T-helper 2 cell treated with Interferon-gamma antibody and Interleukin-4, amounts not matched to agents 100 ng/mL and 5 ng/mL, for 36 hours (primary cell): ENCODE measurements around the gene FXYD1. TPM values are rescaled to one million over a fixed set of nuclear protein-coding genes. Genes with fewer than 3 reads are reported as not detected.
"Not testable (repeated sequence)": the region's sequence is repeated elsewhere in the genome, so short reads cannot be mapped to it uniquely, and the experiment has no call there.

Experiments
- intact Hi-C: fragments of 100-400 bp; cut with micrococcal nuclease; formaldehyde crosslinking; loops from one replicate; pipeline ENCODE4 v1.15.1; 2023
- total RNA-seq: library from RNA; stranded (reverse); gene quantifications from 2 replicates; pipeline ENCODE4 v1.2.3, GENCODE V29; 2022

The FXYD1 gene
- total RNA-seq, 1 donor from 2014 or later, result 0.70 TPM

DNA sequence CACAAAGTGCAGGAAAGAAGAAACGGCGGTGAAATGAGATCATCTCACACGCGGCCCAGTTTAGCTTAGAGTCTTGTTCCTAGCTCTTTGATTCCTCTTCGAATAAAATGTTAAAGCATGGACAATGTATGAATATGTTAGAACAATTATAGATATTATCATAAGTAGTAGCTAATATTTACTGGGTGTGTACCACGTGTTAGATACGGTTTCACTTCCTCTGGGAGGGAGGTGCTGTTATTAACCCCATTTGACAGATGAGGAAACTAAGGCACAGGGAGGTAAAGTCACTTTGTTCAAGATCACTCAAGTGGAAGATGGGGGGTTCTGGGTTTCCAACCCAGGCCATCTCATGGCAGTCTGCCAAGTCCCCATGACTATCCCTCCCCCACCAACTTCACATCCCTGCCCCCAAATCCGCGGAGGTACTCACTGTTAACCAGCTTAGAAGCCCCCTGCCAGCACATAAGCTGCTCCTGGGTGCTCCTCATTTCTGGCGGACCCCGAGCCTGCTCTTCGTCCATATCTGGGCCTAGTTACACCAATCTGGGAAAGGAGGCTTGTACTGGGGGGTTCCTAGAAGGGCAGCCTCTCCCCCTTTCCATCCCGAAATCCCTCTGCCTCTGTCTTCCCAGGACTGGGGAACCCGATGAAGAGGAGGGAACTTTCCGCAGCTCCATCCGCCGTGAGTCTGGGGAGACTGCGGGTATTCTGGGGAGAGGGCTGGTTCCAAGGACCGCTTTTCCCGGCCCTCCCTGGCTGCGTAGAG is 3.4 kb downstream of the FXYD1 start:
- intact Hi-C loops, result loop anchor here (1.0 to 2.0 kb wide), 4 partner anchors 12 to 127 kb away; partner anchors contain the start of gene FXYD5

DNA sequence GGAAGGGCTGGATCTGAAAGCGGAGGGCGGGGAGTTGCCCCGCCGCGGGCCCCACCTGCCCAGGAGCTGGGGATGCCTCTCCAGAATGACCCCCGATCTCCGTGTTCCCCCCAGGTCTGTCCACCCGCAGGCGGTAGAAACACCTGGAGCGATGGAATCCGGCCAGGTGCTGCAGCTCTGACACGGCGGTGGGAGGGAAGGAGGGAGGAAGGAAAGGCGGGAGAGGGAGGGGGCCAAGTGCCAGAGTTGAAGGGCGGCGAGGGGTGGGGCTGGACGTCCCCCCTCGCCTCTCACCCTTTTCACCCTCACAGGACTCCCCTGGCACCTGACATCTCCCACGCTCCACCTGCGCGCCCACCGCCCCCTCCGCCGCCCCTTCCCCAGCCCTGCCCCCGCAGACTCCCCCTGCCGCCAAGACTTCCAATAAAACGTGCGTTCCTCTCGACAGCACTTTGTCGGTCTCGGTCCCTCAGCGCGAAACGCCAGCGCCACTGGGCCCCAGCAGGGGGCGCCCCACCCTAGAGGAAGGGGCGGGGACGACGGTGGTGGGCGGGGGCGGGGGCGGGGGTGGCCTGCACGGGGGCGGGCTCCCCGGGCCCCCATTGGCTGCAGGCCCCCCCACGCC is 4.1 kb downstream of the FXYD1 start:
- intact Hi-C loops, result no loop called here

GRCh38 chr19:35143231-35143715 is 4.6 kb downstream of the FXYD1 start, which contains the start of gene FXYD7:
TSS of gene FXYD7 (plus strand) at chr19:35143255. CDS start at chr19:35143334, 79 bp downstream.
- intact Hi-C loops, result no loop called here

DNA sequence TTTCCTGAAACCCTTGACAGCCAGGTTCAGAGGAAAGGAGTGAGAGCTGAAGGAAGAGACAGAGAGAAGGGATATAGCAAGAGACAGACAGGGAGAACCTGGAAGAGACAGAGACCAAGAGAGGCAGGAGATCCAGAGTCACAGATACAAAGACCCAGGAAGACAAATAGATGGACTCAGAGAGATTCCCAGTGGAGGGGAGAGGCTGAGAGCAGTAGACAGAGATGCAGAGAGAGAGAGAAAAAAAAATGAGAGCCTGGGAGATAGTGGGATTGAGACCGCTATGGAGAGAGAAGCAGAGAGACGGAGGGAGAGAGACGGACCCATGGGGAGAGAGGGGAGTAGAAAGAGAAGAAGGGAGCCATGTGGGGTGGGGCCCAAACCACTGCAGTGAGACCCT is 5.2 kb downstream of the FXYD1 start:
- intact Hi-C loops, result no loop called here

DNA sequence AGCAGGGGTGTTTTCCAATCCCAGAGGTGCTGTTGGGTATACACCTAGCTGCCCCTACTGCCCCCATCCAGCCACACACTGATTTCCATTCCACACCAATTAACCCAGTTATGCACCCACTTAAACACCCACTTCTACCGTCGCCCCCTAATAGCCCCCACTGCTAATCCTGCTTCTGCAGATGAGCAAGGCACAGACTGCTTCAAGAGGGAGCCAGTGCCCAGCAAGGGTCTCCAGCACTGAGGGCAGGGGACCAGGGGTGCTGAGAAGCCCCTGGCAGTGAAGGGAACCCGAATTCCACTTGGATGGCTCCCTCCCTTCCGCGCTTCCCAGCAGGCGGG is 5.6 kb downstream of the FXYD1 start:
- intact Hi-C loops, result no loop called here

DNA sequence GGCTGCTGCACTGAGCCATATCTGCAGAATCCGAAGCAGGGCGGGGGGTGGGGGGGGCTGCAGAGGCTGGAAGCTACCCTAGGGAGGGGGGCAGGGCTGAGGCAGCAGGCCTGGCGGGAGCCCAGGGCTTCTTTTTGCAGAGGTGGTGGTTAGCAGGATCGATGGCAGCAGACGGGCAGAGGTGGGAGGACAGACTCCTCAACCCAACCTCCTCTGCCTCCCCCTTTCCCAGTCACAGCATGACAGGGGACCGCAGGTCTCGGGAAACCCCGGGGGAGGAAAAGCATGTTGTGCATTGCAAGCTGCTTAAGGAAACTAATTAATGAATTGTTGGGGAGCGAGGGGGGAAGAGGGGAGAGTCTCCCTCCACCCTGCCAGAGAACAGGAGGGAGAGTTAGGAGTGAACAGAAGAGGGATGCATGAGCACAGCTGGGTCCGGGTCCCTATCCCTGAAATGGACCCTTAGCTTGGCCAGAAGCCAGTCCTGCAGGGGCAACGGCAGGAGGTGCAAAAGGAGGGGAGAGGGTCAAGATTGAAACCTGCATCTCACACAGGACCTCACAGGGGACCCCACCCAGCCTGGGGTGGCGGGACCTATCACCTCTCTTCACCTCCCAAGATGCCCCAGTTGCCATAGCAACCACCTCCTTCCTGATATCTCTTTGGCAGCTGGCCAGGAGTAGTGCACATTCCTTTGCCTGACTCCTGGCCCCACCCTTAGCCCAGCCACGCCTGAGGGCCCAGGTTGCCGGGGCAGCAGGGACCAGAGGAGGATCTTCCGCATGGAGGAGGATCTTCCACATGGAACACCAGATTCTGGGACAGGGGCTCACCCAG is 6.2 kb downstream of the FXYD1 start:
- intact Hi-C loops, result no loop called here

GRCh38 chr19:35146746-35147459 is 8.3 kb downstream of the FXYD1 start:
- intact Hi-C loops, result no loop called here

GRCh38 chr19:35149463-35149862 is 10.8 kb downstream of the FXYD1 start:
- intact Hi-C loops, result no loop called here

DNA sequence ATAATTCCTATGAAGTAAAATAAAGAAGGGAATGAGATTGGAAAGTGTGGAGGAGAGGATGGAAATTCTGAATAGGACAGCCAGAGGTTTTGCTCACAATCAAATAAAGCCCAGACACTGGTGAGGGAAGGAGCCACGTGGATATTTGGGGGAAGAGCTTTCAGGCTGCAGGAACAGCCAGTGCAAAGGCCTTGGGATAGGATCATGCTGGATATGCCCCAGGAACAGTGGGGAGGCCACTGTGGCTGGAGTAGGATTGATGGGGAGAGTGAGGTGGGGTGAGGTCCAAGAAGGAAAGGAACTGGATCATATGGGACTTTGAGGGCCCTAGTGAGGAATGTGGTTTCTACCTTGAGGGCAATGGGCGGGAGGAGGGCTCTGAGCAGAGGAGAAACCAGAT is 11.8 kb downstream of the FXYD1 start:
- intact Hi-C loops, result no loop called here

DNA sequence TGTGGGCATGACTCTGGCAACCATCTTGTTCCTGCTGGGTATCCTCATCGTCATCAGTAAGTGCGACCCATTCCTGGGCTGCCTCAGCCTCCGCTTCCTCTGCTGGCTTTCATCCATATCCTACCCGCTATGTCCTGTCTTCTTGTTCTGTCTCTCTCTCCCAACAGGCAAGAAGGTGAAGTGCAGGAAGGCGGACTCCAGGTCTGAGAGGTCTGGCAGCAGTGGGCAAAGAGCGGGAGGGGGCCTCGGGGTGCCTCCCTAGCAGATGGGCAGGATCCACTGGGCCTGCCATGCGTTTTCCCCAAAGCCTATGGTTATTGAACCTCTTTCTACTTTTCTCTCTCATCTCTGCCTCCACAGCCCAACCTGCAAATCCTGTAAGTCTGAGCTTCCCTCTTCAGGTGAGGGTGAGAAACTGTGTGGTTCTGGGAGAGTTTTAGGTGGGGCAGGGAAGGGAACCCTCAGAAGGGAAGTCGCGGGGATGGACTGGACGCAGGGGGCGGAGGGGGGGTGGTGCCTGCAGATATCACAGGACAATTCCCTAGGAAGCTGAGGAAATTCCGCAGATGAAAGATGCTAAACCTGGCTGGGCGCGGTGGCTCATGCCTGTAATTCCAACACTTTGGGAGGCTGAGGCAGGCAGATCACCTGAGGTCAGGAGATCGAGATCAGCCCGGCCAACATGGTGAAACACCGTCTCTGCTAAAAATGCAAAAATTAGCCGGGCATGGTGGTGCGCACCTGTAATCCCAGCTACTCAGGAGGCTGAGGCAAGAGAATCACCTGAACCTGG is 12.8 kb downstream of the FXYD1 start:
- intact Hi-C loops, result no loop called here

DNA sequence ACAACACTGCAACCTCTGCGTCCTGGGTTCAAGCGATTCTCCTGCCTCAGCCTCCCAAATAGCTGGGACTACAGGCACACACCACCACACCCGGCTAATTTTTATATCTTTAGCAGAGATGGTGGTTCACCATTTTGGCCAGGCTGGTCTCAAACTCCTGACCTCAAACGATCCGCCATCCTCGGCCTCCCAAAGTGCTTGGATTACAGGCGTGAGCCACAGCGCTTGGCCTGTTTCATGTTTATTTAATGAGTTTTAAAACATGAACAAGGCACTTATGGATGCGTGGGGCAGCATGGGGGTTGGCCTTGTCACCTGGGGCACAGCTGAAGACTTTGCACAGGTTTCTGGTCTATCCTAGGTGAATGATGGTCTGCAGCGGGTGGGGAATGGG is 14.5 kb downstream of the FXYD1 start:
- intact Hi-C loops, result not testable (repeated sequence)

- intact Hi-C loops, result loop anchor here (1.0 to 2.0 kb wide), 3 partner anchors 13 to 57 kb away; no protein-coding TSS in a partner anchor
Measured at GRCh38 chr19:35153701-35154524, 15.3 kb downstream of the FXYD1 start.

DNA sequence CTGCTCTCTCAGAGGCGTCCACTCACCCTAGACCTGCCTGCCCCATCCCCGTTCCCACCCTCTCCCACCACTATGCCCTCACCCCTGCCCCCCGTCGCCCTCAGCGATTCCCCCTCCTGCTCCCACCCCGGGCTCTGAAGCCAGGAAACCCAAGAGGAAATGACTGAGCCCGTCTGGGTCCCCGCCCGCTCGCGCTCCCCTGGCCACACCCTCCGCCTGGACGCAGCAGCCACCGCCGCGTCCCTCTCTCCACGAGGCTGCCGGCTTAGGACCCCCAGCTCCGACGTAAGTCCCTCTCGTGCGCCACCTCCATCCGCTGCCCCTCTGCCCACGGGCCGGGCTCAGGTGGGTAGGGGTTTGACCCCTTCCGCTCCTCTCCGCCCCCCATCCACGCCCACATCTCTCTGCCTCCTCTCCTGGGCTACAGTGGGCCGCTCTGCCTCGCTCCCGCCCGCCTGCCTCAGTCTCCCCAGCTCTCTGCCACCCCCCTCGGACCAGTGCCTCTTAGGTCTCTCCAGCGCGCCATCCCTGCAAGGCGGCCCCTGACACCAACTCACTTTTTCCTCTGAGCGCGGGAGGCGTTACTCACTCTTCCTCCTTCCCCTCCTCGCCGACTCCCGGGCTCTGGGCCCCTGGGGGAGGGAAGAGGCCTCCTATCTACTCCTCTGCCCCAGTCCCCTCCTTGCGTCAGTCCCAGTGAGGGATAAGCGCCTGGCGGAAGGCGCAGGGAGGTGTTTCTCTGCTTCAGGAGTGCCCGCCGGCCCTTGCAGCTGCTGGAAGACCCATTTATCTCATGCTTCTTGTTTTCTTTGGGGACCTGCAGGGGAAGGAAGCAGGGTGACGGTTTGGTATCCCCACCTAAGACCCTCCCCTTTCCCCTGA is 16.1 kb downstream of the FXYD1 start, which contains the start of gene FXYD5:
FXYD5 (plus strand) TSS at position 211 of the 882 bp plus-strand sequence. CDS start 816 bp downstream, outside the sequence.
- intact Hi-C loops, result loop anchor here (1.0 to 2.0 kb wide), 3 partner anchors 13 to 57 kb away; no protein-coding TSS in a partner anchor

- intact Hi-C loops, result loop anchor here (2.0 kb wide), 1 partner anchor 51 kb away; no protein-coding TSS in a partner anchor
Measured at GRCh38 chr19:35155441-35155840, 16.8 kb downstream of the FXYD1 start.

- intact Hi-C loops, result loop anchor here (2.0 kb wide), 1 partner anchor 51 kb away; no protein-coding TSS in a partner anchor
Measured at GRCh38 chr19:35155981-35156672, 17.5 kb downstream of the FXYD1 start.

DNA sequence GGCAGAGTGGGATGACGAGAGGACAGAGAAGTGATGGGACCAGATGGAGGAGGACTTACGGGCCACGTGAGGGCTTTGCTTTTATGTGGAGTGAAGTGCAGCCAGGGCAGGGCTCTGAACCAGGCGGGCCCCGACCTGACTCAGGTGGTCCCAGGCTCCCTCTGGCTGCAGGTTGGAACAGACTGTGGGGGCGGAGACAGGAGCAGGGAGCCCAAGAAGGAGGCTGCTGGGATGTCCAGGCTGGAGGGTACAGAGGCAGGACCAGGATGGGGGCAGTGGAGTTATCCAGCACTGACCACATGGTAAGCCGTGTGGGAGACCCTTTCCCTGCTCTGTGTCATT is 18.0 kb downstream of the FXYD1 start:
- intact Hi-C loops, result no loop called here

DNA sequence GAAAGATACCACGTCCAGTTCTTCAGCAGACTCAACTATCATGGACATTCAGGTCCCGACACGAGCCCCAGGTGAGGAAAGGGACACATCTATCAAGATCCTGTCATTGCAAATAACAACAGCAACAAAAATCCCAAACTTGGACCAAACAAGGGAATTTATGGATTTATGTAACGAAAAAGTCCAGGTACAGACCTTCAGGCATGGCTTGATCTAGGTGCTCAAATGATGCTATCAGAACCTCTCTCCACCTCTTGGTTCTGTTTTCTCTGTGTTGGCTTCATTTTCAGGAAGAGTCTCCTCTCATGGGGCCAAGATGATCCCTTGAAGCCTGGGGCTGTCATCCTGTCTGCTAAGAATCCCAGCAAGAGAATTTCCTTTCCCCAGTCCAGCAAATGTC is 18.8 kb downstream of the FXYD1 start:
- intact Hi-C loops, result no loop called here

DNA sequence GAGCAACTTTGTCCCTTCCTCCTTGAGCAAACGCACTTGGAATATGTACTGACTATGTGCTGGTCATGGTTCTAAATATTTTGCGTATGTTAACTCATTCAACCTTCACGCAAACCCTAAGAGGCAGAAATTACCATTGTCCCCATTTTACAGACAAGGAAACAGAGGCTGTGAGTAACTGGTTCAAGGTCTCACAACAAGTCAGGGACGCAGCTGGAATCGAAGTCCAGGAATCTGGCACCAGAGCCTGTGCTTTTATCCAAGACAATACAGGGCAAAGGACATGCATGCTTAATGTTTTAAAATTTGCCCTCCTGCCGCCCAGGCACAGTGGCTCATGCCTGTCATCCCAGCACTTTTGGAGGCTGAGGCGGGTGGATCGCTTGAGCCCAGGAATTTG is 21.0 kb downstream of the FXYD1 start:
- intact Hi-C loops, result no loop called here
